SK-N-SH (cell line): Measurements from ENCODE around the gene MNX1.

Experiments
- CHD2 ChIP-seq: fragments of 150-350 bp; IDR thresholded peaks from 2 replicates; pipeline ENCODE4 v1.6.1; 2018; ENCODE audit warnings: low read length; ENCODE audit not compliant: partially characterized antibody
- MXI1 ChIP-seq: IDR thresholded peaks from 2 replicates; pipeline ENCODE4 v1.6.1; 2012; ENCODE audit warnings: mild to moderate bottlenecking, low read depth, low read length, improper control_type of control experiment
- NFIC ChIP-seq: IDR thresholded peaks from 2 replicates; pipeline ENCODE4 v1.4.0; 2012; ENCODE audit warnings: borderline replicate concordance
- POLR2AphosphoS5 ChIP-seq: IDR thresholded peaks from 2 replicates; pipeline ENCODE4 v1.6.1; 2012; ENCODE audit warnings: low read depth, low read length
- RFX5 ChIP-seq: IDR thresholded peaks from 2 replicates; pipeline ENCODE4 v1.6.1; 2012; ENCODE audit warnings: mild to moderate bottlenecking, improper control_type of control experiment, low read length
- SIN3A ChIP-seq: IDR thresholded peaks from 2 replicates; pipeline ENCODE4 v1.6.1; 2012; ENCODE audit warnings: low read depth, mild to moderate bottlenecking, low read length, moderate library complexity, borderline replicate concordance
- TAF1 ChIP-seq: IDR thresholded peaks from 2 replicates; pipeline ENCODE4 v1.6.1; 2012; ENCODE audit warnings: low read depth, mild to moderate bottlenecking, low read length, moderate library complexity, borderline replicate concordance
- TEAD4 ChIP-seq: IDR thresholded peaks from 2 replicates; pipeline ENCODE4 v1.4.0; 2012; ENCODE audit warnings: mild to moderate bottlenecking, borderline replicate concordance; ENCODE audit not compliant: insufficient read depth
- YY1 ChIP-seq: IDR thresholded peaks from 2 replicates; pipeline ENCODE4 v1.4.0; 2012; ENCODE audit warnings: low read depth, mild to moderate bottlenecking
- TF ChIP-seq, protein P1 (sequence below): fragments of 200-600 bp; sonication (generic); IDR thresholded peaks from 2 replicates; pipeline ENCODE4 v1.6.1; 2017; ENCODE audit warnings: antibody characterized with exemption, mild to moderate bottlenecking, moderate library complexity
- TF ChIP-seq, protein P2 (sequence below): IDR thresholded peaks from 2 replicates; pipeline ENCODE4 v1.4.0; 2012; ENCODE audit warnings: low read depth
- TF ChIP-seq, protein P3 (sequence below): IDR thresholded peaks from 2 replicates; pipeline ENCODE4; 2012
- TF ChIP-seq, protein P4 (sequence below): IDR thresholded peaks from 2 replicates; pipeline ENCODE4 v1.4.0; 2012; ENCODE audit warnings: low read depth, borderline replicate concordance

DNA sequence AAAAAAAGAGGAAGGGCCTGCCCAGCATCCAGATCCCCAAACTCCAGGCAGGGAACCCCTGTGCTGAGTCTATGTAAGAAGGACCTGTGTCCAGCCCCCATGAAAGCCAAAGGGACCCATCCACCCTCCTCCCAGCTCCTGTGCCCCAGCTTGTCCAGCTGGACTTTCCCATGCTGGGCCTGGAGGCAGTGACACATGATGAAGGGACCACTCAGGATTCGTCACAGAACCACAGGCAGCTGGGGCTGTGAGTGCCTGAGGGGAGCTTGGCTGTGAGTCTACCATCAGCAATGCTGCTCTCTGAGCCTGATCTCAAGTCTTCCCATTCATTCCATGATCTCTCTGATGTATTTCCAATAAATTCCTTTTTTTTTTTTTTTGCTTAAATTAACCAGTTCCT, 36.2 kb upstream of the MNX1 start:
- no peak for TF ChIP-seq YY1
- no peak for TF ChIP-seq POLR2AphosphoS5
- TF ChIP-seq, protein P1, sequence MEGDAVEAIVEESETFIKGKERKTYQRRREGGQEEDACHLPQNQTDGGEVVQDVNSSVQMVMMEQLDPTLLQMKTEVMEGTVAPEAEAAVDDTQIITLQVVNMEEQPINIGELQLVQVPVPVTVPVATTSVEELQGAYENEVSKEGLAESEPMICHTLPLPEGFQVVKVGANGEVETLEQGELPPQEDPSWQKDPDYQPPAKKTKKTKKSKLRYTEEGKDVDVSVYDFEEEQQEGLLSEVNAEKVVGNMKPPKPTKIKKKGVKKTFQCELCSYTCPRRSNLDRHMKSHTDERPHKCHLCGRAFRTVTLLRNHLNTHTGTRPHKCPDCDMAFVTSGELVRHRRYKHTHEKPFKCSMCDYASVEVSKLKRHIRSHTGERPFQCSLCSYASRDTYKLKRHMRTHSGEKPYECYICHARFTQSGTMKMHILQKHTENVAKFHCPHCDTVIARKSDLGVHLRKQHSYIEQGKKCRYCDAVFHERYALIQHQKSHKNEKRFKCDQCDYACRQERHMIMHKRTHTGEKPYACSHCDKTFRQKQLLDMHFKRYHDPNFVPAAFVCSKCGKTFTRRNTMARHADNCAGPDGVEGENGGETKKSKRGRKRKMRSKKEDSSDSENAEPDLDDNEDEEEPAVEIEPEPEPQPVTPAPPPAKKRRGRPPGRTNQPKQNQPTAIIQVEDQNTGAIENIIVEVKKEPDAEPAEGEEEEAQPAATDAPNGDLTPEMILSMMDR, result no peak
- no peak for TF ChIP-seq CHD2
- TF ChIP-seq, protein P2, sequence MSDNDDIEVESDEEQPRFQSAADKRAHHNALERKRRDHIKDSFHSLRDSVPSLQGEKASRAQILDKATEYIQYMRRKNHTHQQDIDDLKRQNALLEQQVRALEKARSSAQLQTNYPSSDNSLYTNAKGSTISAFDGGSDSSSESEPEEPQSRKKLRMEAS, result no peak
- TF ChIP-seq, protein P3, sequence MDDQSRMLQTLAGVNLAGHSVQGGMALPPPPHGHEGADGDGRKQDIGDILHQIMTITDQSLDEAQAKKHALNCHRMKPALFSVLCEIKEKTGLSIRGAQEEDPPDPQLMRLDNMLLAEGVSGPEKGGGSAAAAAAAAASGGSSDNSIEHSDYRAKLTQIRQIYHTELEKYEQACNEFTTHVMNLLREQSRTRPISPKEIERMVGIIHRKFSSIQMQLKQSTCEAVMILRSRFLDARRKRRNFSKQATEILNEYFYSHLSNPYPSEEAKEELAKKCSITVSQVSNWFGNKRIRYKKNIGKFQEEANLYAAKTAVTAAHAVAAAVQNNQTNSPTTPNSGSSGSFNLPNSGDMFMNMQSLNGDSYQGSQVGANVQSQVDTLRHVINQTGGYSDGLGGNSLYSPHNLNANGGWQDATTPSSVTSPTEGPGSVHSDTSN, result no peak
- TF ChIP-seq TEAD4, result no peak
- TF ChIP-seq SIN3A, result no peak
- TF ChIP-seq TAF1, result no peak
- TF ChIP-seq NFIC, result no peak
- no peak for TF ChIP-seq MXI1
- TF ChIP-seq, protein P4, sequence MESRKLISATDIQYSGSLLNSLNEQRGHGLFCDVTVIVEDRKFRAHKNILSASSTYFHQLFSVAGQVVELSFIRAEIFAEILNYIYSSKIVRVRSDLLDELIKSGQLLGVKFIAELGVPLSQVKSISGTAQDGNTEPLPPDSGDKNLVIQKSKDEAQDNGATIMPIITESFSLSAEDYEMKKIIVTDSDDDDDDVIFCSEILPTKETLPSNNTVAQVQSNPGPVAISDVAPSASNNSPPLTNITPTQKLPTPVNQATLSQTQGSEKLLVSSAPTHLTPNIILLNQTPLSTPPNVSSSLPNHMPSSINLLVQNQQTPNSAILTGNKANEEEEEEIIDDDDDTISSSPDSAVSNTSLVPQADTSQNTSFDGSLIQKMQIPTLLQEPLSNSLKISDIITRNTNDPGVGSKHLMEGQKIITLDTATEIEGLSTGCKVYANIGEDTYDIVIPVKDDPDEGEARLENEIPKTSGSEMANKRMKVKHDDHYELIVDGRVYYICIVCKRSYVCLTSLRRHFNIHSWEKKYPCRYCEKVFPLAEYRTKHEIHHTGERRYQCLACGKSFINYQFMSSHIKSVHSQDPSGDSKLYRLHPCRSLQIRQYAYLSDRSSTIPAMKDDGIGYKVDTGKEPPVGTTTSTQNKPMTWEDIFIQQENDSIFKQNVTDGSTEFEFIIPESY, result no peak
- TF ChIP-seq RFX5, result no peak
